Stimulated activated memory B cell treated with anti-CD40 and anti-IgM and Interleukin-4, amounts not matched to agents 10 μg/mL and 1 μg/mL and 100 μg/mL, for 72 hours (primary cell): ENCODE results near the gene ARMC10.
"Not testable (repeated sequence)": the region's sequence is repeated elsewhere in the genome, so short reads cannot be mapped to it uniquely, and the experiment has no call there.

Source experiments
- ATAC-seq: fragments of 150-1000 bp; cut with Tn5 transposase; 2 replicates; pipeline ENCODE4 v1.10.0; 2021
- H3K27ac Mint-ChIP-seq: one replicate; pipeline ENCODE4 v1.8.0; 2022; ENCODE audit warnings: mild to moderate bottlenecking, mixed read lengths
- H3K27me3 Mint-ChIP-seq: one replicate; pipeline ENCODE4 v1.8.0; 2022; ENCODE audit warnings: mixed read lengths
- H3K36me3 Mint-ChIP-seq: one replicate; pipeline ENCODE4 v1.8.0; 2022; ENCODE audit warnings: mixed read lengths
- H3K4me1 Mint-ChIP-seq: one replicate; pipeline ENCODE4 v1.8.0; 2022; ENCODE audit warnings: mixed read lengths
- H3K4me3 Mint-ChIP-seq: one replicate; pipeline ENCODE4 v1.8.0; 2022; ENCODE audit warnings: mild to moderate bottlenecking, moderate library complexity, mixed read lengths
- H3K9me3 Mint-ChIP-seq: one replicate; pipeline ENCODE4 v1.8.0; 2022; ENCODE audit warnings: mixed read lengths

ARMC10 gene

GRCh38 chr7:103097041-103097440 is 22.1 kb downstream of the ARMC10 start:
- H3K4me3 Mint-ChIP-seq, result no peak overlapping the region
- no peaks in the 10 kb centered on the region for H3K4me1 Mint-ChIP-seq
- H3K36me3 Mint-ChIP-seq, result peaks cover 16% of the 10 kb centered on the region
- no peak for ATAC-seq
- no peaks in the 10 kb centered on the region for H3K27me3 Mint-ChIP-seq
- no peaks in the 10 kb centered on the region for H3K9me3 Mint-ChIP-seq
- H3K27ac Mint-ChIP-seq, result no peak overlapping the region

GRCh38 chr7:103100348-103100747 is 25.4 kb downstream of the ARMC10 start:
- no peak for ATAC-seq
- no peaks in the 10 kb centered on the region for H3K9me3 Mint-ChIP-seq
- no peak overlapping the region for H3K27ac Mint-ChIP-seq
- peaks cover 30% of the 10 kb centered on the region for H3K36me3 Mint-ChIP-seq
- no peaks in the 10 kb centered on the region for H3K4me1 Mint-ChIP-seq
- H3K4me3 Mint-ChIP-seq, result no peak overlapping the region
- no peaks in the 10 kb centered on the region for H3K27me3 Mint-ChIP-seq

GRCh38 chr7:103101543-103101942 is 26.6 kb downstream of the ARMC10 start:
- Mint-ChIP-seq H3K36me3 (peaks cover 27% of the 10 kb centered on the region), H3K27ac (no peak overlapping the region), H3K9me3 (no peaks in the 10 kb centered on the region), H3K27me3 (no peaks in the 10 kb centered on the region), H3K4me3 (no peak overlapping the region), H3K4me1 (no peaks in the 10 kb centered on the region)
- no peak for ATAC-seq

GRCh38 chr7:103106005-103106702 is 31.2 kb downstream of the ARMC10 start:
- H3K9me3 Mint-ChIP-seq, result peaks cover 4% of the 10 kb centered on the region
- H3K4me1 Mint-ChIP-seq, result peaks cover 6% of the 10 kb centered on the region
- H3K4me3 Mint-ChIP-seq, result no peak overlapping the region
- no peak overlapping the region for H3K27ac Mint-ChIP-seq
- peaks cover 60% of the 10 kb centered on the region for H3K36me3 Mint-ChIP-seq
- ATAC-seq, result no peak
- no peaks in the 10 kb centered on the region for H3K27me3 Mint-ChIP-seq

- not testable (repeated sequence) for H3K4me3 Mint-ChIP-seq, H3K27me3 Mint-ChIP-seq, ATAC-seq, H3K9me3 Mint-ChIP-seq, H3K27ac Mint-ChIP-seq, H3K4me1 Mint-ChIP-seq
- peaks cover 65% of the 10 kb centered on the region for H3K36me3 Mint-ChIP-seq
Measured at GRCh38 chr7:103106703-103107070, 31.7 kb downstream of the ARMC10 start.

DNA sequence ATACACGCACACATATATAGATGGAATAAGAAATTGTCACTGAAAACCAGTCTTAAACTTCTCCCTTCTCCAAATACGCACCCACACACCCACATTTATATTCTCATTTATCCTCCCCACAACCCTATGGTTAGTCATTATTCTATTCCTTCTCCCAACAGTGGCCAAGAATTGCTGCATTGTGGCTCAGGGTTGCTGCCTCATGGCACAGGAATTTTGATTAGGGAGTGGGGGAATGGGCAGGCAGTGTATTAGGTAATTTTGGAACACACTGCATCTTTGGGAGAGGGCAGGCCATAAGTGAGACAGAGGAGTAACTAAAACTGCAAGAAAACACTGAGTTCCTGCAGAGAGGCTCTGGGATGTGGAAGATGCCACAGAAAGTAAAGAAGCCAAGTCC is 38.2 kb downstream of the ARMC10 start:
- no peak for ATAC-seq
- Mint-ChIP-seq H3K36me3 (peaks cover 64% of the 10 kb centered on the region), H3K4me3 (no peak overlapping the region), H3K27me3 (no peaks in the 10 kb centered on the region), H3K9me3 (peaks cover 8% of the 10 kb centered on the region), H3K27ac (no peak overlapping the region), H3K4me1 (peaks cover 6% of the 10 kb centered on the region)

DNA sequence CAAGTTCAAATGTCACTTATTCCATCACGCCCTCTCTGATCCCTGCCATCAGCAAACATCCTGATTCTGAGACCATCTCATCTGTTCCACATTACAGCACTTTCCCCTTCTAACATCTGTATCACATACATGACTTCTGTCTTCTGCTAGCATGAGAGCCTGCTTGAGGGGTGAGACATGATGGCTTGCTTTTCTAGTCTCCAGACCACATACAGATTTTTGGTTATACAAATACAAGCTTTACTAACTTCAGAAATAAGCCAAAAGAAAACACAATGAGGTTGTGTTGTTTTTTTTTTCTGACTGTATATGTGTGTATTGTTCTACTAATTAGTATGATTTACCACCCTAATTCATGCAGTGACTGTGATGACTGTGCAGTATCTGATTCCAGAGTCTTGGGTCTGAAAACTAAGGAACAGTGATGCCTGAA is 39.7 kb downstream of the ARMC10 start:
- H3K4me1 Mint-ChIP-seq, result peaks cover 6% of the 10 kb centered on the region
- H3K9me3 Mint-ChIP-seq, result peaks cover 5% of the 10 kb centered on the region
- no peak for ATAC-seq
- H3K4me3 Mint-ChIP-seq, result no peak overlapping the region
- H3K27ac Mint-ChIP-seq, result no peak overlapping the region
- H3K36me3 Mint-ChIP-seq, result peaks cover 53% of the 10 kb centered on the region
- H3K27me3 Mint-ChIP-seq, result no peaks in the 10 kb centered on the region

DNA sequence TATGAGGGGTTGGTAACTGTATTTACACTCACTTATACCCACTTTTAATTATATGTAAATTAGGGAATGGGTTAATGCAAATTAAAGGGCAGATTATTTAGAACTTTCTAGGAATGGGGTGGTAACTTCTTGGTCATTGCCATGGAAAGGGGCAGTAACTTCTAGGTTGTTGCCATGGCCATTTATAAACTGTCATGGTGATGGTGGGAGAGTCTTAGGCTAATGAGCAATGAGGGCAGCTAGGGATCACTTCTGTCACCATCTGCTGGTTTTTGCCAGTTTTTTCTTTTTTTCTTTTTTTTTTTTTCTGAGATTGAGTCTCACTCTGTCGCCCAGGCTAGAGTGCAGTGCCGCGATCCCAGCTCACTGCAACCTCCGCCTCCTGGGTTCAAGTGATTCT is 40.8 kb downstream of the ARMC10 start:
- Mint-ChIP-seq H3K9me3 (peaks cover 3% of the 10 kb centered on the region), H3K27me3 (no peaks in the 10 kb centered on the region), H3K4me3 (no peak overlapping the region), H3K27ac (no peak overlapping the region), H3K4me1 (peaks cover under 1% of the 10 kb centered on the region), H3K36me3 (peaks cover 48% of the 10 kb centered on the region)
- ATAC-seq, result no peak

GRCh38 chr7:103116511-103116910 is 41.6 kb downstream of the ARMC10 start:
- Mint-ChIP-seq H3K4me3 (no peak overlapping the region), H3K27me3 (no peaks in the 10 kb centered on the region), H3K4me1 (no peaks in the 10 kb centered on the region), H3K9me3 (peaks cover 3% of the 10 kb centered on the region), H3K27ac (no peak overlapping the region), H3K36me3 (peaks cover 48% of the 10 kb centered on the region)
- no peak for ATAC-seq

DNA sequence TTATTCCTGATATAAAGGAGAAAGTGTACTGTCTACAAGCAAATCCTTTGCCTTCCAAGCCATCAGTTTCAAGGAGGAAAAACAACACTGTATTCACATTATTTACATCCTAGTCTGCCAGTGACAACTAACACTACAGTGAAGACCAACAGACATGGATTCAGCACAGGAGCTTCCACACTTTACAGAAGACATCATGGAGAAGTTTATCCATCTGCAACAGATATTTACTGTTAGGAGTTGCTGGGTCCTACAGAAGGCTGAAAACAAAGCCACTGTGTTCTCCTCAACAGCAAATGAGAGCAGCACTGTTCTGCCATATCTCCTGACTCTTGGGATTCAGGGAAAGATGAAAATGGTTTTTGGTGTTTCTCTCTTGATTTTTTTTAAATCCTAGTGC is 42.1 kb downstream of the ARMC10 start:
- Mint-ChIP-seq H3K36me3 (peaks cover 48% of the 10 kb centered on the region), H3K27ac (no peak overlapping the region), H3K4me1 (no peaks in the 10 kb centered on the region), H3K4me3 (no peak overlapping the region), H3K9me3 (peaks cover 3% of the 10 kb centered on the region), H3K27me3 (no peaks in the 10 kb centered on the region)
- ATAC-seq, result no peak

- no peak overlapping the region for H3K4me3 Mint-ChIP-seq
- no peak overlapping the region for H3K27ac Mint-ChIP-seq
- H3K27me3 Mint-ChIP-seq, result no peaks in the 10 kb centered on the region
- H3K4me1 Mint-ChIP-seq, result no peaks in the 10 kb centered on the region
- peaks cover 3% of the 10 kb centered on the region for H3K9me3 Mint-ChIP-seq
- peaks cover 48% of the 10 kb centered on the region for H3K36me3 Mint-ChIP-seq
- ATAC-seq, result no peak
Measured at GRCh38 chr7:103117465-103117864, 42.5 kb downstream of the ARMC10 start.

DNA sequence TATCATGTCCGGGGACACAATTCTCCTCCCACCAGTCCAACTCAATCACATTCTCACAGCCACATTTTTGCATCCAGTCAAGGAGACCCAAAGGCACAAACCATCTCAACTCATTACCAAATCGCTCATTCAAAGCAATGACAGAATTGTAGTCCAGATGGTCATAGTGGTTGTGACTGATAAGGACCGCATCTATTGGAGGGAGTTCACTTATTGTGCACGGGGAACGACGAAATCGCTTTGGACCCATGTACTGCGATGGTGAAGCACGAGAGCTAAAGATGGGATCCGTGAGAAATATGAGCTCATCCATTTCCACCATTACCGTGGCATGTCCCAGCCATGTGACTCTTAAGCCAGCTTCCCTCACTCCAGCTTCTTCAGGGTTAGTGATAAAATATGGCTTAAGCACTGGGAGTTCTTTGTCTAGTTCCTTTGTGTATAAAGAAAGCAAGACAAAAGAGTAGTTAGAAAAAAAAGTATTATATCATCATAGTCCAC is 44.9 kb downstream of the ARMC10 start:
- Mint-ChIP-seq H3K4me1 (no peaks in the 10 kb centered on the region), H3K27ac (no peak overlapping the region), H3K36me3 (peaks cover 34% of the 10 kb centered on the region), H3K4me3 (no peak overlapping the region), H3K27me3 (no peaks in the 10 kb centered on the region), H3K9me3 (no peaks in the 10 kb centered on the region)
- ATAC-seq, result no peak

DNA sequence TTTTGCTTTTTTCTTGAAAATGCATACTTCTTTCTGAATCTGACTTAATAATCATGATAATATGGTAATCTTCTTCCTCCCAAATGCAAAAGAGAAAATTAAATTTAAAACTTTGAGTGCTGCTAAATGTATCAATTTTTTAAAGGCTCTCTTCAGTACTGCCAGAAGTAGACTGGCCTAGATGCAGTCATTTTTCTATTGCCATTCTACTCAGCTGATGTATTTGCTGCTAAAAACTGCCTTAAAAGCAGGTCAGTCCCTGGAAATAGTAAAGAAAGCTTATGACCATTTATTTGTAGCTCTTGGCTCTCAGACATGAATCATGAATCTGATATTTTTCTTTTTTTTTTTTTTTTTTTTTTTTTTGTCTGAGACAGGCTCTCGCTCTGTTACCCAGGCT is 45.4 kb downstream of the ARMC10 start:
- H3K27ac Mint-ChIP-seq, result no peak overlapping the region
- H3K9me3 Mint-ChIP-seq, result no peaks in the 10 kb centered on the region
- no peaks in the 10 kb centered on the region for H3K27me3 Mint-ChIP-seq
- H3K36me3 Mint-ChIP-seq, result peaks cover 34% of the 10 kb centered on the region
- H3K4me1 Mint-ChIP-seq, result no peaks in the 10 kb centered on the region
- no peak overlapping the region for H3K4me3 Mint-ChIP-seq
- no peak for ATAC-seq

DNA sequence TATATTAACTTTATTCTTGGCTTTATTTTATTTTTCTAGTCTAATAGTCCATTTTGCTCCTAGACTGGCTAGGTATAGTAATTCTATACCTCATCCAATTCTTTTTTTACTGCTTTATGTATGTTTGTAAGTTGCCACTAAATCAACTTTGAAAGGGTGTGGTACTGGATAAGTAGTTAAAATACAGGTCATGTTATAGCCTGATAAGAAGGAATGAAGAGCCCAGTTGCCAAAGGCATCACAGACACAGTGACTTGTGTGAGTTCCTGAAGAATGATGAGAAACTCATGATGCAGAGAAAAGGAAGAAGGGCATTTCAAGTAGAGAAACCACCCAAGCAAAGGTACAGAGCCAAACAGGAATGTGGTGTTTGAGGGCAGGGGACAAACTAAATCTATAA is 46.7 kb downstream of the ARMC10 start:
- no peaks in the 10 kb centered on the region for H3K4me1 Mint-ChIP-seq
- no peak for ATAC-seq
- H3K4me3 Mint-ChIP-seq, result no peak overlapping the region
- no peaks in the 10 kb centered on the region for H3K27me3 Mint-ChIP-seq
- no peaks in the 10 kb centered on the region for H3K9me3 Mint-ChIP-seq
- peaks cover 42% of the 10 kb centered on the region for H3K36me3 Mint-ChIP-seq
- H3K27ac Mint-ChIP-seq, result no peak overlapping the region

- H3K9me3 Mint-ChIP-seq, result no peaks in the 10 kb centered on the region
- H3K27me3 Mint-ChIP-seq, result no peaks in the 10 kb centered on the region
- H3K4me3 Mint-ChIP-seq, result no peak overlapping the region
- peaks cover 48% of the 10 kb centered on the region for H3K36me3 Mint-ChIP-seq
- no peaks in the 10 kb centered on the region for H3K4me1 Mint-ChIP-seq
- no peak for ATAC-seq
- H3K27ac Mint-ChIP-seq, result no peak overlapping the region
Measured at GRCh38 chr7:103123529-103123928, 48.6 kb downstream of the ARMC10 start.

DNA sequence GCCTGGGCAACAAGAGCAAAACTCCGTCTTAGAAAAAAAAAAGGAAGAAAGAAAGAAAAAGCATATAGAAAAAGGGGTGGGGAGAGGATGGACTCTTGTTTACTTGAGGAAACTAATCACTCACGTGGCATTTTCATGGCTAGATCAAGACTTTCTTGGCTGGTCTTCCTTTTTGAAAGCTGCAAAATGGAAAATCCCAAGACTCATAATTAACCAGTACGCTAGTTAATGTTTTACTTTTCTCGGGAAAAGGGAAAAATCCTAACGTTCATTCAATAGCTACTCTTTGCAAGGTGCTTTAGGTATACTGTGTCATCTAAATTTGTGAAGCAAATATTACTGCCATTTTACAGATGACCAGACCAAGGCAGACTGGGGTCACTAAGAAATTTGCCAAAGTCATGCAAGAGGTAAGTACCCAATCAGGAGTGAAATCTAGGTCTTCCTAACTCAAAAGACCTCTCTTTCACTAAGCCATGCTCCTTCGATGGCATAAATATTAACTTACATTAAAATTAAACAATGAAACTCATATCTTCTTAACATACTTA is 49.6 kb downstream of the ARMC10 start:
- Mint-ChIP-seq H3K36me3 (peaks cover 47% of the 10 kb centered on the region), H3K27me3 (no peaks in the 10 kb centered on the region), H3K4me3 (no peak overlapping the region), H3K4me1 (no peaks in the 10 kb centered on the region), H3K9me3 (no peaks in the 10 kb centered on the region), H3K27ac (no peak overlapping the region)
- no peak for ATAC-seq
